Panc1 (cell line): Measurements from ENCODE around the gene SNX9.

ENCODE experiments used
- CTCF ChIP-seq: fragments of 450-650 bp; IDR thresholded peaks from 2 replicates; pipeline ENCODE4 v1.5.1; 2017; ENCODE audit warnings: mild to moderate bottlenecking
- POLR2AphosphoS5 ChIP-seq: IDR thresholded peaks from 2 replicates; pipeline ENCODE4 v1.6.1; 2012; ENCODE audit warnings: mild to moderate bottlenecking, low read depth, low read length, moderate library complexity

GRCh38 chr6:157967020-157967419 lies 144.0 kb downstream of the SNX9 start:
- TF ChIP-seq CTCF (no peak), POLR2AphosphoS5 (no peak)
